Measurements from ENCODE around the gene PPOX.

DNA sequence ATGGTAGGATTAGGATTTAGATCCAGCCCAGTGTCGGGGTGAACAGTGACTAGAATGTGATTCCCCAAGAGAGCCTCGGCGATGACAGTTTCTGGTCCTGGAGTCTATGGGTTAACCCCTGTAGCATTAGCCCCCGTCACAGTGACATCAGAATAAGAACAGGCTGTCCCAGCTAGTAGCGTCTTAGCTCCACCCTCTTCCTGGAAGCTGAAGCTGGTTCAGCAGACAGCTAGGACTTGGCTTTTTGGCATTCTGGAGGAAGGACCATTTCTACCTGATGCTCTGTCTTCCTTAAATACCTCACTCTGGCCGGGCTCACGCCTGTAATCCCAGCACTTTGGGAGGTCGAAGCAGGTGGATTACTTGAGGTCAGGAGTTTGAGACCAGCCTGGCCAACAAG lies 40.9 kb downstream of the PPOX start:
- TF ChIP-seq, protein P1, sequence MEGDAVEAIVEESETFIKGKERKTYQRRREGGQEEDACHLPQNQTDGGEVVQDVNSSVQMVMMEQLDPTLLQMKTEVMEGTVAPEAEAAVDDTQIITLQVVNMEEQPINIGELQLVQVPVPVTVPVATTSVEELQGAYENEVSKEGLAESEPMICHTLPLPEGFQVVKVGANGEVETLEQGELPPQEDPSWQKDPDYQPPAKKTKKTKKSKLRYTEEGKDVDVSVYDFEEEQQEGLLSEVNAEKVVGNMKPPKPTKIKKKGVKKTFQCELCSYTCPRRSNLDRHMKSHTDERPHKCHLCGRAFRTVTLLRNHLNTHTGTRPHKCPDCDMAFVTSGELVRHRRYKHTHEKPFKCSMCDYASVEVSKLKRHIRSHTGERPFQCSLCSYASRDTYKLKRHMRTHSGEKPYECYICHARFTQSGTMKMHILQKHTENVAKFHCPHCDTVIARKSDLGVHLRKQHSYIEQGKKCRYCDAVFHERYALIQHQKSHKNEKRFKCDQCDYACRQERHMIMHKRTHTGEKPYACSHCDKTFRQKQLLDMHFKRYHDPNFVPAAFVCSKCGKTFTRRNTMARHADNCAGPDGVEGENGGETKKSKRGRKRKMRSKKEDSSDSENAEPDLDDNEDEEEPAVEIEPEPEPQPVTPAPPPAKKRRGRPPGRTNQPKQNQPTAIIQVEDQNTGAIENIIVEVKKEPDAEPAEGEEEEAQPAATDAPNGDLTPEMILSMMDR (IDR thresholded peaks at IDR 0.05): no peak
- TF ChIP-seq EP300 (IDR thresholded peaks at IDR 0.05) (peak; percentile 99), POLR2A (IDR thresholded peaks at IDR 0.05) (peak; percentile 80)

Measured in ovary (tissue), 3 donors.